GM06990 (cell line): ENCODE results near the gene LAMC2.

Experiments
- DNase-seq: peaks from one replicate; pipeline ENCODE4 v3.0.0-alpha.2; 2011; ENCODE audit not compliant: insufficient read length; ENCODE audit errors: extremely low read depth
- H3K27me3 ChIP-seq: replicated peaks from 2 replicates; pipeline ENCODE4 v1.6.0; 2011; ENCODE audit warnings: low read length; ENCODE audit not compliant: control insufficient read depth, insufficient read depth
- H3K36me3 ChIP-seq: 2 replicates; pipeline ENCODE4 v1.5.1; 2011; ENCODE audit warnings: low read length; ENCODE audit not compliant: control insufficient read depth, insufficient read depth
- H3K4me3 ChIP-seq: replicated peaks from 2 replicates; pipeline ENCODE4 v1.5.1; 2011; ENCODE audit warnings: low read depth, mild to moderate bottlenecking, control low read depth, low read length
- CTCF ChIP-seq: IDR thresholded peaks from 2 replicates; pipeline ENCODE4 v1.5.1; 2011; ENCODE audit warnings: low read length, control low read depth, mild to moderate bottlenecking, inconsistent platforms; ENCODE audit not compliant: insufficient read depth, poor library complexity, severe bottlenecking

Gene LAMC2

GRCh38 chr1:183194527-183195141, 8.6 kb downstream of the LAMC2 start:
- Histone ChIP-seq H3K27me3 (no peaks in the 10 kb centered on the region), H3K36me3 (no peaks in the 10 kb centered on the region), H3K4me3 (no peak overlapping the region)
- no peak for DNase-seq
- no peak for TF ChIP-seq CTCF

GRCh38 chr1:183195142-183195574, 9.1 kb downstream of the LAMC2 start:
- DNase-seq: peak; percentile 59
- H3K36me3 ChIP-seq: no peaks in the 10 kb centered on the region
- H3K27me3 ChIP-seq: no peaks in the 10 kb centered on the region
- no peak for TF ChIP-seq CTCF
- H3K4me3 ChIP-seq: no peak overlapping the region

GRCh38 chr1:183197762-183198161, 11.7 kb downstream of the LAMC2 start:
- H3K27me3 ChIP-seq: no peaks in the 10 kb centered on the region
- H3K4me3 ChIP-seq: no peak overlapping the region
- TF ChIP-seq CTCF: no peak
- H3K36me3 ChIP-seq: no peaks in the 10 kb centered on the region
- no peak for DNase-seq

GRCh38 chr1:183198463-183198862, 12.4 kb downstream of the LAMC2 start:
- H3K4me3 ChIP-seq: no peak overlapping the region
- H3K36me3 ChIP-seq: no peaks in the 10 kb centered on the region
- TF ChIP-seq CTCF: no peak
- DNase-seq: no peak
- no peaks in the 10 kb centered on the region for H3K27me3 ChIP-seq

GRCh38 chr1:183199304-183199703, 13.2 kb downstream of the LAMC2 start:
- Histone ChIP-seq H3K4me3 (no peak overlapping the region), H3K27me3 (no peaks in the 10 kb centered on the region), H3K36me3 (no peaks in the 10 kb centered on the region)
- DNase-seq: no peak
- no peak for TF ChIP-seq CTCF

- no peak for DNase-seq
- Histone ChIP-seq H3K4me3 (no peak overlapping the region), H3K27me3 (no peaks in the 10 kb centered on the region), H3K36me3 (no peaks in the 10 kb centered on the region)
- TF ChIP-seq CTCF: no peak
Measured at GRCh38 chr1:183200451-183200850, 14.4 kb downstream of the LAMC2 start.
